Gastrocnemius medialis (tissue), 4 donors: ENCODE results near the gene GRP.

Experiments
- CTCF ChIP-seq, 5 experiments: fragments of 450-650 bp in 3 of 5; fragments of 200-600 bp in 2 of 5; sonication (generic) in 2 of 5; IDR thresholded peaks in 4 of 5; conservative IDR thresholded peaks in 1 of 5; 1 replicate in 4 of 5; 2 replicates in 1 of 5; pipeline ENCODE4 v1.5.1; 2016 to 2019; ENCODE audit warnings: antibody characterized with exemption in 5 of 5, mild to moderate bottlenecking in 3 of 5, moderate library complexity in 3 of 5
- POLR2A ChIP-seq, 2 donors: fragments of 450-650 bp; IDR thresholded peaks; one replicate each; pipeline ENCODE4 v1.6.1; 2017; ENCODE audit warnings: antibody characterized with exemption in 2 of 2, mild to moderate bottlenecking in 2 of 2, moderate library complexity in 2 of 2

- TF ChIP-seq CTCF (IDR thresholded peaks at IDR 0.05 in 4 of 5, conservative IDR thresholded peaks at IDR 0.05 in 1 of 5) = no peak
- TF ChIP-seq POLR2A (IDR thresholded peaks at IDR 0.05) = no peak
These were observed 1.1 kb downstream of the GRP start for GRCh38 chr18:59220784-59221765.
